Breast epithelium (tissue), 3 donors: Measurements from ENCODE around the gene IL9R.
"Not testable (repeated sequence)": the region's sequence is repeated elsewhere in the genome, so short reads cannot be mapped to it uniquely, and the experiment has no call there.

Experiments
- CTCF ChIP-seq, 3 donors: fragments of 450-650 bp; IDR thresholded peaks; one replicate each; pipeline ENCODE4 v1.5.1; 2016 to 2017; ENCODE audit warnings: antibody characterized with exemption in 3 of 3, mild to moderate bottlenecking in 3 of 3, moderate library complexity in 3 of 3
- POLR2A ChIP-seq: fragments of 450-650 bp; IDR thresholded peaks from one replicate; pipeline ENCODE4 v1.6.1; 2016; ENCODE audit warnings: antibody characterized with exemption, mild to moderate bottlenecking, moderate library complexity

- not testable (repeated sequence) for TF ChIP-seq CTCF (IDR thresholded peaks at IDR 0.05); POLR2A
Observed at GRCh38 chrX:156013286-156013953, 15.9 kb downstream of the IL9R start.
